IMR-90 (cell line): Measurements from ENCODE around the gene NATD1.

Experiments
- CEBPB ChIP-seq: IDR thresholded peaks from 2 replicates; pipeline ENCODE4 v1.6.1; 2012; ENCODE audit warnings: low read depth, low read length, improper control_type of control experiment
- CHD1 ChIP-seq: IDR thresholded peaks from 2 replicates; pipeline ENCODE4 v1.6.1; 2012; ENCODE audit warnings: low read depth, low read length, improper control_type of control experiment
- CTCF ChIP-seq: conservative IDR thresholded peaks from 2 replicates; pipeline ENCODE4 v1.5.1; 2012; ENCODE audit warnings: mild to moderate bottlenecking, low read depth, low read length, improper control_type of control experiment
- ELK1 ChIP-seq: fragments of 150-350 bp; IDR thresholded peaks from 2 replicates; pipeline ENCODE4 v1.6.1; 2016; ENCODE audit warnings: low read depth, mild to moderate bottlenecking, low read length, moderate library complexity, borderline replicate concordance
- FOS ChIP-seq: fragments of 150-350 bp; IDR thresholded peaks from 2 replicates; pipeline ENCODE4 v1.6.1; 2016; ENCODE audit warnings: low read depth, low read length
- MAFK ChIP-seq: IDR thresholded peaks from 2 replicates; pipeline ENCODE4 v1.6.1; 2012; ENCODE audit warnings: low read depth, low read length, improper control_type of control experiment
- MXI1 ChIP-seq: IDR thresholded peaks from 2 replicates; pipeline ENCODE4 v1.6.1; 2012; ENCODE audit warnings: low read depth, mild to moderate bottlenecking, low read length, moderate library complexity, borderline replicate concordance
- NFE2L2 ChIP-seq: fragments of 150-350 bp; IDR thresholded peaks from 2 replicates; pipeline ENCODE4 v1.6.1; 2016; ENCODE audit warnings: low read depth, mild to moderate bottlenecking, low read length
- POLR2A ChIP-seq: IDR thresholded peaks from 2 replicates; pipeline ENCODE4 v1.6.1; 2012; ENCODE audit warnings: mild to moderate bottlenecking, low read depth, low read length
- RAD21 ChIP-seq: IDR thresholded peaks from 2 replicates; pipeline ENCODE4 v1.6.1; 2012; ENCODE audit warnings: low read length, improper control_type of control experiment
- RCOR1 ChIP-seq: IDR thresholded peaks from 2 replicates; pipeline ENCODE4 v1.6.1; 2012; ENCODE audit warnings: mild to moderate bottlenecking, low read length, improper control_type of control experiment; ENCODE audit not compliant: insufficient replicate concordance
- RFX5 ChIP-seq: IDR thresholded peaks from 2 replicates; pipeline ENCODE4 v1.8.0; 2012; ENCODE audit warnings: low read depth, mild to moderate bottlenecking, low read length, moderate library complexity
- SMC3 ChIP-seq: fragments of 150-350 bp; IDR thresholded peaks from 2 replicates; pipeline ENCODE4 v1.6.1; 2016; ENCODE audit warnings: low read depth, mild to moderate bottlenecking, antibody characterized with exemption, low read length, moderate library complexity
- USF2 ChIP-seq: fragments of 150-350 bp; IDR thresholded peaks from 2 replicates; pipeline ENCODE4 v1.6.1; 2017; ENCODE audit warnings: mild to moderate bottlenecking, antibody characterized with exemption, low read length, low read depth

- TF ChIP-seq CTCF (no peak), RCOR1 (no peak), CHD1 (no peak), ELK1 (no peak), POLR2A (no peak), FOS (no peak), RAD21 (no peak), MAFK (no peak), CEBPB (no peak), USF2 (no peak), SMC3 (no peak), RFX5 (no peak), NFE2L2 (no peak), MXI1 (no peak)
These were observed 868 bp downstream of the NATD1 start for GRCh38 chr17:21252289-21252795.
